ENCODE measurements around the gene TTC7B.

DNA sequence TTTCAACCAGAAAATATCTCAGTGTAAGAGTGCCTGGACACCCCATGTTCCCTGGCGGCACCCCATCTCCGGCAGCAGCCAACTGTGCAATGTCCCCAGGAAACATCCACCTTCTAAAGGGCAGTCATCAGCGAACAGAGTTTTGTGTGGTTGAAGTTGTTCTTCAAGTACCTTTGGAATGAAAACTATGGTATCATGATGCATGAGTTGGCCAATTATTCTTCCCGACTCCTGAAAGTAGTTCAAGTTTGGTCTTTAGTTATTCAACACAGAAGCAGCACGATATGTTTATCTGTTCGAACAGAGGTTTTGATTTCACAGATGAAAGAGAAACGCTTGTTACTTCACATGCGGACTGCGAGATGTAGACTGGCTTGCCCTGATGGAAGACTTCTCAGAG is 21.1 kb upstream of the TTC7B start:
- TF ChIP-seq, protein P1, sequence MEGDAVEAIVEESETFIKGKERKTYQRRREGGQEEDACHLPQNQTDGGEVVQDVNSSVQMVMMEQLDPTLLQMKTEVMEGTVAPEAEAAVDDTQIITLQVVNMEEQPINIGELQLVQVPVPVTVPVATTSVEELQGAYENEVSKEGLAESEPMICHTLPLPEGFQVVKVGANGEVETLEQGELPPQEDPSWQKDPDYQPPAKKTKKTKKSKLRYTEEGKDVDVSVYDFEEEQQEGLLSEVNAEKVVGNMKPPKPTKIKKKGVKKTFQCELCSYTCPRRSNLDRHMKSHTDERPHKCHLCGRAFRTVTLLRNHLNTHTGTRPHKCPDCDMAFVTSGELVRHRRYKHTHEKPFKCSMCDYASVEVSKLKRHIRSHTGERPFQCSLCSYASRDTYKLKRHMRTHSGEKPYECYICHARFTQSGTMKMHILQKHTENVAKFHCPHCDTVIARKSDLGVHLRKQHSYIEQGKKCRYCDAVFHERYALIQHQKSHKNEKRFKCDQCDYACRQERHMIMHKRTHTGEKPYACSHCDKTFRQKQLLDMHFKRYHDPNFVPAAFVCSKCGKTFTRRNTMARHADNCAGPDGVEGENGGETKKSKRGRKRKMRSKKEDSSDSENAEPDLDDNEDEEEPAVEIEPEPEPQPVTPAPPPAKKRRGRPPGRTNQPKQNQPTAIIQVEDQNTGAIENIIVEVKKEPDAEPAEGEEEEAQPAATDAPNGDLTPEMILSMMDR (IDR thresholded peaks at IDR 0.05; ENCODE audit: extremely low read depth in 1 of 2, insufficient read depth in 1 of 2, low read depth in 1 of 2, low read length in 2 of 2) = no peak
- TF ChIP-seq POLR2A (IDR thresholded peaks at IDR 0.05; ENCODE audit: low read depth, low read length) (no peak), JUN (IDR thresholded peaks at IDR 0.05; ENCODE audit: borderline replicate concordance, insufficient read depth, insufficient read length, low read depth) (no peak), POLR2AphosphoS5 (IDR thresholded peaks at IDR 0.05; ENCODE audit: insufficient read depth, low read depth, low read length) (no peak), FOS (IDR thresholded peaks at IDR 0.05; ENCODE audit: borderline replicate concordance, insufficient read depth, low read length) (no peak)
- TF ChIP-seq, protein P2, sequence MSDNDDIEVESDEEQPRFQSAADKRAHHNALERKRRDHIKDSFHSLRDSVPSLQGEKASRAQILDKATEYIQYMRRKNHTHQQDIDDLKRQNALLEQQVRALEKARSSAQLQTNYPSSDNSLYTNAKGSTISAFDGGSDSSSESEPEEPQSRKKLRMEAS (IDR thresholded peaks at IDR 0.05; ENCODE audit: insufficient read depth, insufficient read length) = no peak

Data from endothelial cell of umbilical vein (primary cell).